Liver (tissue), 9 donors: ENCODE results near the gene PGS1. TPM values are rescaled to one million over a fixed set of nuclear protein-coding genes. Genes with fewer than 3 reads are reported as not detected.

Source experiments
- DNase-seq: peaks from one replicate; pipeline ENCODE4 v3.0.0-alpha.2; 2017; ENCODE audit warnings: low spot score
- H3K27ac ChIP-seq, 2 donors: one replicate each; pipeline ENCODE4 v1.7.0; 2013; ENCODE audit warnings: inconsistent platforms in 2 of 2, low read length in 2 of 2, control low read depth in 1 of 2, low read depth in 1 of 2, mild to moderate bottlenecking in 1 of 2
- H3K27me3 ChIP-seq, 4 donors: one replicate each; pipeline versions ENCODE4 v1.6.1 to v1.7.0; 2013; ENCODE audit warnings: low read length in 3 of 4, inconsistent platforms in 1 of 4, mild to moderate bottlenecking in 1 of 4, moderate library complexity in 1 of 4; ENCODE audit not compliant: control insufficient read depth in 4 of 4, insufficient read depth in 4 of 4
- H3K36me3 ChIP-seq, 4 donors: one replicate each; pipeline versions ENCODE4 v1.6.1 to v1.7.0; 2013; ENCODE audit warnings: low read length in 3 of 4, mild to moderate bottlenecking in 3 of 4, low read depth in 1 of 4, moderate library complexity in 1 of 4; ENCODE audit not compliant: control insufficient read depth in 4 of 4, insufficient read depth in 3 of 4
- H3K4me1 ChIP-seq, 4 donors: one replicate each; pipeline versions ENCODE4 v1.6.1 to v1.7.0; 2013; ENCODE audit warnings: low read length in 3 of 4, mild to moderate bottlenecking in 3 of 4, moderate library complexity in 1 of 4; ENCODE audit not compliant: control insufficient read depth in 4 of 4, insufficient read depth in 4 of 4
- H3K4me3 ChIP-seq, 3 donors: one replicate each; pipeline versions ENCODE4 v1.6.1 to v1.7.0; 2013; ENCODE audit warnings: low read length in 3 of 3, control low read depth in 1 of 3, low read depth in 1 of 3, mild to moderate bottlenecking in 1 of 3
- H3K9ac ChIP-seq, 2 donors: one replicate each; pipeline ENCODE4 v1.7.0; 2013; ENCODE audit warnings: low read length in 2 of 2, mild to moderate bottlenecking in 2 of 2, moderate library complexity in 2 of 2, control low read depth in 1 of 2, low read depth in 1 of 2
- H3K9me3 ChIP-seq, 4 donors: one replicate each; pipeline versions ENCODE4 v1.6.1 to v1.7.0; 2013; ENCODE audit warnings: low read length in 3 of 4; ENCODE audit not compliant: control insufficient read depth in 4 of 4
- ATF3 ChIP-seq: IDR thresholded peaks from 2 replicates; pipeline ENCODE4 v1.6.1; 2016; ENCODE audit warnings: antibody characterized with exemption
- CTCF ChIP-seq: fragments of 150-350 bp; IDR thresholded peaks from 2 replicates; pipeline ENCODE4 v1.5.1; 2017; ENCODE audit warnings: improper control_type of control experiment, low read depth, low read length; ENCODE audit not compliant: missing input control
- FOXA1 ChIP-seq: IDR thresholded peaks from 2 replicates; pipeline ENCODE4 v1.6.1; 2016; ENCODE audit warnings: antibody characterized with exemption
- FOXA2 ChIP-seq: IDR thresholded peaks from 2 replicates; pipeline ENCODE4 v1.6.1; 2016; ENCODE audit warnings: antibody characterized with exemption
- HNF4G ChIP-seq: IDR thresholded peaks from 2 replicates; pipeline ENCODE4 v1.6.1; 2016; ENCODE audit warnings: antibody characterized with exemption
- MAX ChIP-seq: IDR thresholded peaks from 2 replicates; pipeline ENCODE4 v1.6.1; 2016; ENCODE audit warnings: antibody characterized with exemption
- NR2F2 ChIP-seq: IDR thresholded peaks from 2 replicates; pipeline ENCODE4 v1.6.1; 2016; ENCODE audit warnings: antibody characterized with exemption
- RAD21 ChIP-seq, 2 donors: IDR thresholded peaks; 2 replicates each; pipeline ENCODE4 v1.6.1; 2016; ENCODE audit warnings: antibody characterized with exemption in 2 of 2, mild to moderate bottlenecking in 2 of 2
- REST ChIP-seq: IDR thresholded peaks from 2 replicates; pipeline ENCODE4 v1.6.1; 2016; ENCODE audit warnings: antibody characterized with exemption, mild to moderate bottlenecking
- RXRA ChIP-seq, 2 donors: IDR thresholded peaks; 2 replicates each; pipeline ENCODE4 v1.6.1; 2017 to 2018; ENCODE audit warnings: antibody characterized with exemption in 2 of 2, mild to moderate bottlenecking in 1 of 2
- SP1 ChIP-seq: IDR thresholded peaks from 2 replicates; pipeline ENCODE4 v1.6.1; 2018; ENCODE audit warnings: antibody characterized with exemption, mild to moderate bottlenecking
- YY1 ChIP-seq: IDR thresholded peaks from 2 replicates; pipeline ENCODE4 v1.6.1; 2016; ENCODE audit warnings: antibody characterized with exemption, mild to moderate bottlenecking
- WGBS: extraction: QIAGEN DNeasy Blood & Tissue Kit; methylation state at CpG from one replicate; pipeline ENCODE4 v1.1.7; 2013; 5-methylcytosine and 5-hydroxymethylcytosine counted together
- polyA plus RNA-seq, 2 donors: library from polyadenylated mRNA; stranded (reverse) in 1 of 2; unstranded in 1 of 2; fragments of 200-250 nt in 1 of 2; fragments of >200 nt in 1 of 2; fragmentation: Nextera tagmentation in 1 of 2; extraction: Ambion mirVana in 1 of 2; gene quantifications; one replicate each; pipeline versions ENCODE4 v1.2.1 to v1.2.3, GENCODE V29; 2013 to 2015
- total RNA-seq, 2 donors: library from RNA; depleted of rRNA; stranded (reverse); fragments of >200 nt; gene quantifications; one replicate each; pipeline ENCODE4 v1.2.3, GENCODE V29; 2014
- donor health status: healthy.
- donor health status: healthy.
- donor health status: healthy.
- donor health status: healthy.
- donor health status: healthy.

The PGS1 gene
- total and polyA plus RNA-seq, 4 donors, result 8.1 to 24.1 (median 12.2) TPM

GRCh38 chr17:78358538-78359320 is 19.7 kb upstream of the PGS1 start:
- 29% methylated on average over 72 of the region's 72 CpGs for WGBS
- peaks cover 0 to 16% (median 6%) of the 10 kb centered on the region in 4 donors for H3K36me3 ChIP-seq
- peaks cover 10 to 50% (median 35%) of the 10 kb centered on the region in 4 donors for H3K4me1 ChIP-seq

GRCh38 chr17:78359321-78359996 is 19.0 kb upstream of the PGS1 start:
- H3K4me3 ChIP-seq, result peak overlapping the region; percentile 74 to 98 (median 92)
- H3K27me3 ChIP-seq, result no peaks in the 10 kb centered on the region
- H3K9me3 ChIP-seq, result no peaks in the 10 kb centered on the region
- H3K9ac ChIP-seq, result peak overlapping the region; percentile 32 to 87
- peak overlapping the region; percentile 78 to 80 for H3K27ac ChIP-seq
- 2% methylated on average over 70 of the region's 70 CpGs for WGBS
- H3K36me3 ChIP-seq, result peaks cover 0 to 16% (median 6%) of the 10 kb centered on the region in 4 donors
- peaks cover 8 to 42% (median 31%) of the 10 kb centered on the region in 4 donors for H3K4me1 ChIP-seq
- no peak for DNase-seq
- TF ChIP-seq HNF4G, result no peak
- TF ChIP-seq SP1, result no peak
- no peak for TF ChIP-seq ATF3
- TF ChIP-seq CTCF, result no peak
- TF ChIP-seq FOXA2, result no peak
- TF ChIP-seq REST, result no peak
- no peak for TF ChIP-seq MAX
- no peak for TF ChIP-seq YY1

More at GRCh38 chr17:78358538-78359320, 19.7 kb upstream of the PGS1 start:
- Histone ChIP-seq H3K27ac (peak overlapping the region; percentile 78 to 80), H3K4me3 (peak overlapping the region; percentile 74 to 98 (median 92)), H3K9me3 (no peaks in the 10 kb centered on the region), H3K9ac (peak overlapping the region in 1 of 2 donors; percentile 87), H3K27me3 (no peaks in the 10 kb centered on the region)
- TF ChIP-seq FOXA1, result no peak
- TF ChIP-seq ATF3, result no peak
- no peak for TF ChIP-seq REST
- no peak for TF ChIP-seq MAX
- TF ChIP-seq SP1, result no peak
- no peak for TF ChIP-seq NR2F2
- TF ChIP-seq FOXA2, result no peak
- TF ChIP-seq YY1, result no peak
- no peak for TF ChIP-seq RAD21 (IDR thresholded peaks at IDR 0.05)
- TF ChIP-seq RXRA (IDR thresholded peaks at IDR 0.05), result no peak
- no peak for DNase-seq
